D341Med (cell line): Measurements from ENCODE around the gene FBXL13.
"Not testable (repeated sequence)": the region's sequence is repeated elsewhere in the genome, so short reads cannot be mapped to it uniquely, and the experiment has no call there.

Experiments
- DNase-seq: peaks from one replicate; pipeline ENCODE4 v3.0.0; 2012; ENCODE audit warnings: low spot score

FBXL13 gene

DNA sequence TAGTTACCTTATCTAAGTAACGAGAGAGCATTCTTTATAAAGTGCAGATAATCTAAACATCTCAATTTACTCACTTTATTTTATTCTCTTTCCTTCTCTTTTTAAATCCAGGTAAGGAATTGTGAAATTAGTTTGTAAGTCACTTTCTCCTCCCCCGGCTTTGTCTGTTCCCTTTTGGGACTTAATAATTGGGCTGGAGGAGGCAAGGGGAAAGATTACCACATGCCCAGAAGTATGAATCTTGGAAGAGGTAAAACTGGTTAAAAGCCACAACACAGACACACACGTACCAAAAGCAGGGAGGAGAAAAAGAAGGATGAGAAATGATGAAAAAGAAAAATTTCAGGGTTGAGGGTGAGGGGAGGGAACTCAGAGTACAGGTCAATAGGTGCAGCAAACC lies 225.1 kb downstream of the FBXL13 start:
- no peak for DNase-seq

DNA sequence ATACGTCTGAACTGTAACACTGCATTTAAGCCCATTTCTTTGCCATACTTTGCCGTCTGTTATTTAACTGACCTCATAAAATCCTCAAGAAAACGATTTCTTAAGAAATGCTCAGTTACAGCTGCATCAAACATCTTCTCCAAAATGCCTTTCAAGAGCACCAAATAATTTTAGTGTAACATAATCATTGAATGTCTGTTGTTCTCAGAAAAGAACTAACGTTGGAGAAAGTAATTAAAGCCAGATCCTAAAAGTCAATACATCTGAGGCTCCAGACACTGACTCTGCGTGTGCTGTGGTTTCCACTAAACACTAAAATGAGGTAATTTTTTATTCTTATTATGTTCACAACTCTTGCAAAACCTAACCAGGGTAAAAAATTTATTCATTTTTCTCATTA lies 225.5 kb downstream of the FBXL13 start:
- no peak for DNase-seq

DNA sequence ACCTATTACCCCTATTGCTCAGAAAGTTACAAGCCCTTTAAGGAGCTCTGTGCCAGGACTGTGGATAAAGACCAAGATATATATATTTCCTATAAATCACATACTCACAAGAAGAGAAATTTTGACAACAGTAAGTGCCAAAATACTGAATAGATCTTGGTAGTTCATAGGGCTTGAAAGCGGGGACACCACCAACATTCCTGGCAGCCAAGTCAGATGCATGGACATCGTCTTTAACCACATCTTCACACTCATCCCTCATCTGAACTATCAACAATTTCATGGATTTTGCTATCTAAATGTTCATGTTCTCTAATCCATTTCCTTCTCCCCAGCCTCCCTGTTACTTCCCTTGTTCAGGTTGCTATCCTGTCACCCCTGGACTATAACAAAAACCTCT lies 229.2 kb downstream of the FBXL13 start:
- DNase-seq, result no peak

DNA sequence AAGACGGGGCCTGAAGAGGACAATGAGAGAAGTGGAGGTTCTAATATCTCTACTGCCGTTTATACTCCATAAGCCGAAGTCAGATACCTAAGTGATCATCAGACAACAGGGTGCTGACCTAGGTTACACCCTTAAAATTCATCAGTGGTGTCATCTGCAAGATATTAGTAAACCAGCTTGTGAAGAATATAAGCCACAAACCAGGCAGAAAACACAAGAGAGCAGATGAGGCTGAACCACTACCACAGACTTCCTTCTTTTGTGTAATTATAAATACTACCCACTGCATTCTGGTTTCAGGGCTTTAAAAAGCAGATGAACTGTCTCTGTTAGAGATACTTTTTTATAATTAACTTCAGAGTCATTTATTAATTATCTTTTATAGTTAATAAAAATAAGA lies 230.7 kb downstream of the FBXL13 start:
- no peak for DNase-seq

DNA sequence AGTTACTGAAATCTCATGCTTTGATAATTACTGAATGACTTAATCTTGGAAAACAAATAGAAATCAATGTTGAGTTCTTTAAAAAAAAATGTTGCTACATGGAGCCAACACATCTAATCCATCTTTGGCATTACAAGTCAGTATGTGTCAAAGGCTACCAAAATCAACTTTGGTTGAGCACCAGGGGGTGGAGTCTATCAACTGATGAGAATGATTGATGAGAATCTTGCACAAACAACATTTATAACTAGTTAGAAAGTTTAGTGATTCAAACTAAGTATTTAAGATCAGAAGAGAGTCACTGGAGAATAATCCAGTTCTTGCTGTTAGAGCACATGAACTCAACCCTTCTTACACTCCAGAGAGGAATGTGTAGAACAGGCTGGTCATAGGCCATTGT lies 232.3 kb downstream of the FBXL13 start:
- no peak for DNase-seq

DNA sequence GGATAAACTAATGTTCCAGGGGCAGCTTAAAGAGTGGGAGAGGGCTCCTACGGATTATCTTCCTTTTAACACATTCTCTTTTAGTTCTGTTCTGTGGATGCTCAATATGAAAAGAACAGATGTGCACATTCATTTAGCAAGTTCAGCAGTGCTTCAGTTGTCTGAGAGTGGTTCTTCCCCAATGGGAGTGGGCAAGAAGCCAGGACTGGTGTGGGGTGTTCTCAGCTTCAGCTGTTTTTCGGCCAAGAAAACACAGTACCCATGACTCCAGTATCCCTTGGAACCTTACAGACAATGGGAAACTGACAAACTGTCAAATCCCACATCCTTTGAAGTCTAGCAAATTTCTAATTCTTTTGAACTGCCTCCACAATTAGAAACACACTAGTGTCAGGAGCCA lies 233.3 kb downstream of the FBXL13 start:
- no peak for DNase-seq

DNA sequence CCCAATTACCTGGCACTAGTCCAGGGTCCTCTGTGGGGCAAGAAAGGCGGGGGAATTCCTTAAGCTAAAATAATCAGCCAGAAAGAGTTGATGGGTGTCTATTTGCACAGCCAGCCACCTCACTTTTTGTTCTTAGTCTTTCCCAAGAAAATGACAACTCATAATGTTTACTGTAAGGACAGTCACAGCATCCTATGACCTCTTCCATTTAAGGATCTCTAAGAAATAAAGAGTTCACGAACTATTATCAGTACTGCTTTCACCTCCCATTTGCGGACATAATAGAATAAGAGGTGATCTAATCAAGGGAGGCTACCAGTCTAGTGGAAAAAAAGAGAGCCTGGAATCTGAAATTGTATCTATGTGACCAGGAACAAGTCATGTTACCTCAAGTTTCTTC lies 234.2 kb downstream of the FBXL13 start:
- DNase-seq, result no peak

DNA sequence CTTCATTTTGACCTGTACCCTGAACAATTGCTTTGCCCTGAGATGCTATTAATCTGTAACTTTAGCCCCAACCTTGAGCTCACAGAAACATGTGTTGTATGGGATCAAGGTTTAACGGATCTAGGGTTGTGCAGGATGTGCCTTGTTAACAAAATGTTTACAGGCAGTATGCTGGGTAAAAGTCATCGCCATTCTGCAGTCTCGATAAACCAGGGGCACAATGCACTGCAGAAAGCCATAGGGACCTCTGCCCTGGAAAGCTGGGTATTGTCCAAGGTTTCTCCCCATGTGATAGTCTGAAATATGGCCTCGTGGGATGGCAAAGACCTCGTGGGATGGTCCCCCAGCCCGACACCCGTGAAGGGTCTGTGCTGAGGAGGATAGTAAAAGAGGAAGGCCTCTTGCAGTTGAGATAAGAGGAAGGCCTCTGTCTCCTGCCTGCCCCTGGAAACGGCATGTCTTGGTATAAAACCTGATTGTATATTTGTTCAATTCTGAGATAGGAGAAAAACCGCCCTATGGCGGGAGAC lies 236.0 kb downstream of the FBXL13 start:
- not testable (repeated sequence) for DNase-seq

DNA sequence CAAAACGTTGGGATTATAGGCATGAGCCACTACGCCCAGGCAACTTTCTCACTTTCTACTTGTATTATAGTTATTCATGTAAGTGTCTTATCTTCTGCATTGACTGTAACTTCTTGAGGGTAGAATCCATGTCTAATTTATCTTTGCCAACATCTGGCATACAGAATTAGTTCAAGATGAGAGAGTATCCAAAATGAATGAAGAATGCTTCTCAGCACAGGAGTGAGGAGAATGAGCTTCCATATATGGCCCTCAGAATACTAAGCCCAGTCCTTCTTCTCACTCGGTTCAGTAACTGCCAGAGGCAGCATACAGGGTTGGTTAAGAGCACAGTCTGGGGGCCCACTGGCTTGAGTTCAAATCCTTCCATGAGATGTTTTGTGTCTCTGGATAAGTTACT lies 236.8 kb downstream of the FBXL13 start:
- no peak for DNase-seq

DNA sequence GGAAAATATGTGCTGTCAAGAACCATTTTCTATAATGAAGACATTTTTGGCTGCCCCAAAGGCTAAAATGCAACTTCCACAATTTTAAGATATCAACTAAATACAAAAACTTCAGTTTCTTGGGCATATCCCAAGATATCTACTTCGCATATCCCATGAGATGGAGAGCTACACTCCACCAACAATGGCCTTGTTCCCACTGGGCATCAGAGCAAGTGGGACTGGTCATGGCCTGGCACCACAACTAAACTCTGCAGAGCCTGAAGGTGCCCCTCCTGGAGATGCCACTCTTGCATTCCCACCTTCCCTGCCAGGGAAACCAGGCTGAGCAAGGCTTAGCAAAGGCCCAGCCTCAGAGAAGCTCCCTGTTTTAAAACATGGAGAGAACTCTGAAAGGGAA lies 237.6 kb downstream of the FBXL13 start:
- no peak for DNase-seq

DNA sequence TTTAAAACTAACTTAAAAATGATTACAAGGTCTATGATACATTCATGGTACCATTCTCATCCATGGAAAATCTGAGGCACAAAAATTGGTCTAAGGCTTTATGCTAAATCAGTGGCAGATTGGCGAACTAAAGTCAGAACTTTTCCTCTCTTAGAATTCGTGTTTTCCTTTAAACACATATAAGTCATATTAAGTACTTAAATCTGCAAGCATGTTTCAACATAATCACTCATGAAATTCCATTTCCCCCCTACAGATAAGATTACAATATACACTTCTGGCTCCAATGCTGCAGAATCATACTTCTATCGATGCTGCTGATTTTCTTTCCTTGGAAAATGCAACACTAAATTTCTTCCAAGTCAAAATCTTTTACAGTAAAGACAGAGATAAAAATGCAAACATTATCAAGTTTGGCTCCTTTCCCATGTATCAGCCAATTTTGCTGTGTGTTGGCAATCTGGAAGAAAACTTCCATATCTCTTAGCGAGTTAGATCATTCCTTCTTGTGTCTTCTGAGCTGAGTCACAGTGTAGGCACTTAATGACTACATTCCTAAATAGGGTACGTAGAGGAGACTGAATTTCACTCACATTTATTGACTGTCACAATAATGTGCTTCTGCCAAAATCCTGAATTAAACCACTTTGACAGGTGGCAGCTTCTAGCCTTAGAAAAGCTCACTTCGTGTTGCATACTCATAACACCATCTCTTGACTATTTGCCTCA lies 238.2 kb downstream of the FBXL13 start:
- DNase-seq, result no peak

DNA sequence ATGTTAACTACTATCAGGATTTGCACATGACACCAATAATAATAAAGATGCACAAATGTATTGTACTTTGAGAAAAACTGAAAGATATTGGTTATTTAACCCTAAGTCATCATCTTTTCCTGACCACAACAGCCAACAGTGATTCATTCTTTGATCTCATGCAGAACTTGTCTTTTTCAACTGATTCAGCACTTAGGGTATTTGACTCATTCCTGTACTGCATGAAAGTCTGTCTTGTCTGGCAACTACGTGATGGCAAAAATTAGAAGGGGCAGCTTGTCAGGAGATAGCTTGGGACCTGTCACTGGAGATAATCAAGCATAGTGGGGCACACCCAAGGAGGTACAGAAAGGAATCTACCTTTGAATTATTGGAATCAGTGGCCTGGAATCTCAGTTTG lies 239.6 kb downstream of the FBXL13 start:
- DNase-seq, result no peak

DNA sequence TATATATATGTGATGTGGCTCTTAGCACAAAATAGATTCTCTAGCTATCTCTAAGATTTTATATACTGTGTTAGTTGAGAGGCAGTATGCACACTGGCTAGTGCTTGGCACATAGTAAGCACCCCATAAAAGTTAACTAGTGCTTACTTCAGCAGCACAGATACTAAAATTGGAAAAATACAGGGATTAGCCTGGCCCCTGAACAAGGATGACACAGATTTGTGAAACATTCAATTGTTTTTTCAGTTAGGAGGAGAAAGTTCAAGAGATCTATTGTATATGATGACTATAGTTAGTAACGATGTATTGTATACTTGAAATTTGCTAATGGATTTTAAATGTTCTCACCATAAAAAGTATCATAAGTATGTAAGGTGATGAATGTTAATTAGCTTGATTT lies 240.1 kb downstream of the FBXL13 start:
- no peak for DNase-seq

DNA sequence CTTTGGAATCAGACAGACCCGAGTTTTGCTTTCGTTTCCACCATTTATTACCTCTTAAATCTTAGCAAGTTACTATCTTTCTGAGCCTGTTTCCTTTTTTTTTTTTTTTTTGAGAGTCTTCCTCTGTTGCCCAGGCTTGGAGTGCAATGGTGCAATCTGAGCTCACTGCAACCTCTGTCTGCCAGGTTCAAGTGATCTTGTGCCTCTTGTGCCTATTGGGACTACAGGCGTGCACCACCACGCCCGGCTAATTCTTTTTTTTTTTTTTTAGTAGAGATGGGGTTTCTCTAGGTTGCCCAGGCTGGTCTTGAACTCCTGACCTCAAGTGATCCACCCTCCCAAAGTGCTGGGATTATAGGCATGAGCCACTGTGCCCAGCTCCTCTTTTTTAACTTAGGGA lies 241.3 kb downstream of the FBXL13 start:
- no peak for DNase-seq

DNA sequence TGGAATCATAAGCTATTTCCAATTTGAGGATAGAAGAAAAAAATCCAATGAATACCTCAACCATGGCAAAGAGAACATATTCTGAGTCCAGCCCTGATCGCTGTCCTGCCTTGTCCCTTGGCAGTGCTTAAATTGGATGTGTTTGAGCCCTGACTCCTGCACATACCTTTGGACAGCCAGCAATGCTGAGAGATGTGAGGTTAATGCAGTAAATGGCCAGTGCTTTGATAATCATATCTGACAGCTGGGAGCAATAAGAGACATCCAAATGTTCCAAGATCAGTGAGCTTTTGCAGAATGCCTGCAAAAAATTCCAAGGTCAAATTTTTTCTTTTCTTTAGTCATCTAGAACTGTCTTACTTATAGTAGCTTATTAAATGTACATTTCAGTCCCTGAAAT lies 241.9 kb downstream of the FBXL13 start:
- DNase-seq, result no peak

DNA sequence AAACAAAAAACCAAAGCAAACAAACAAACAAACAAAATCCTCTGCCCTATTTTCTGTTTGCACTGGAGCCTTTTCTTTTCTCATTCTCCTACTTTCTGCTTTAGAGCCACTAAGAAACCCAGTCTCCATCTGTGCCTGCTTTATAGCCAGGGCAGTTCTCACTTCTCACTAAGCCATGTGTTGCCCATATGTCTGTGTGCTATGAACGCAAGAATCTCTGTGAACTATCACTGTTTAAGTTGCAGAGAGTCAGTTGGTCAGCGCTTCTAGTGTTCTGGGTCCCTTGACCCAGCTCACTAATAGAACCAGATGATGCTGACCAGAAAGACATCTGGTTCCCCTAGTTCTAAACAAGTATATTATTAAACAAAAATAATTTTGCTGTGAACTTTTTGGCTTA lies 244.4 kb downstream of the FBXL13 start:
- DNase-seq, result no peak

DNA sequence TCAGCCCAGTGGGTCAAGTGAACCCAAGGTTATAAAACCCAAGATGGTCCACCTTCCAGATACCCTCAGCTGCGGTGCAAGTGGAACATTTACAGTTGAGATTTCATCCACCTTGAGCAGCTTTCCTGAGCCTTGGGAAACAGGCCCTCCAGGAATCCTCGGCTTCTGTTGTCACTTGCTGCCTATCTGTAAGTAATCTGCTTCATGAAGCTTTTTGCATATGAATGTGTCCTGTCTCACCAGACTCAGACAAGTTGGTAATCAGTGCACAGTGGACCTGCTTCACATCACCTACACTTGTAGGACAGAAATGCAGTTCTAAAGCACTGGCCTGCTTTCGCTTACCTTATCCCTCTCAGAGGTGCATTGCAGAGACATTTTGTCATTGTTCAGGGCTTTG lies 245.5 kb downstream of the FBXL13 start:
- no peak for DNase-seq

DNA sequence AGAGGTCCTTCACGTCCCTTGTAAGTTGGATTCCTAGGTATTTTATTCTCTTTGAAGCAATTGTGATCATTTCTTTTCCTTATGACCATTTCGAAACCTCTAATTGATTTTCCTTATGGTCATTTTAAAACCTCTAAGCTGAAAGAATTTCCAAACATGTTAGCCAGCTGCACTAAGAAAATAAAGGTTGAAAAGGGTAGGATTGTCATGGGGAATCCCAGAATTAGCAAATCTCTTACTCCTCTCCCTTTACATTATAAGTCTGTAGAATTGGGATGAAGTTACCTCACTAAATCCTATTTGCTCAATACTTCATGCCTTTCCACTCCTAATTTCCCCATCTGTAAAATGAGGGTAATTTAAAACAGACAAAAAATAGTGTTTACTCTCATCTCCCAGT lies 246.3 kb downstream of the FBXL13 start:
- DNase-seq, result no peak

DNA sequence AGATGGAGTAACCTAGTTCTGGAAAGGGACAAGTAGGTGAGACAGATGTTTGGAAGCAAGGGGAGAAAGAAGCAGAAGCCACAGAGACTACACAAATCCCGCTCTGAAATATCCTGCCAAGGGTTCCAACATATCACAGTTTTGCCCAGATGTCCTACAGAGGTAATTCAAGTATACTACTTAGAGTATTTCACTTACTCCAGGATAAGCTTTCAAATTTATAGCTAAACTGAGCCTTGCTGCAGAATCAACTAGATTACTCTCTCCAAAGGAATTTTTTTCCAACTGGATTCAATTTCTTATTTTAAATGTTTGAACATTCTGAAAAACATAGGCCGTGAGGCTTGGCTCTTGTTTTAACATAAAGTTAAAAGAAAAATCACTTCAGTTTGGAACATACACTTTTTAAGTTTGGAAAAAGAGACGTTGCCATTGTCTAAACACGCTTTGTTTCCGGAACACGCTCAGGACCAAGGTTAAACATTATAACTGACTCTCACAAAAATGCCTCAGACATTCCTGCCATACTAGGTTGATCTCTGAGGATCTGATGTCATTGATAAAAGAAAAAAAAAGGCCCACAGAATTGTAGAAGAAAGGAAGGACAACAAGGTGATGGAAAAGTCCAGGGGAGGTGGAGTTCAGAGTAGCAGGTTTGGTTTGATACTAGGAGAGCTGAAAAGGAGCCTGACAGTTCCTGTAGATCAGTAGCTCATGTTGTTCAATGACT lies 251.0 kb downstream of the FBXL13 start:
- DNase-seq, result no peak

DNA sequence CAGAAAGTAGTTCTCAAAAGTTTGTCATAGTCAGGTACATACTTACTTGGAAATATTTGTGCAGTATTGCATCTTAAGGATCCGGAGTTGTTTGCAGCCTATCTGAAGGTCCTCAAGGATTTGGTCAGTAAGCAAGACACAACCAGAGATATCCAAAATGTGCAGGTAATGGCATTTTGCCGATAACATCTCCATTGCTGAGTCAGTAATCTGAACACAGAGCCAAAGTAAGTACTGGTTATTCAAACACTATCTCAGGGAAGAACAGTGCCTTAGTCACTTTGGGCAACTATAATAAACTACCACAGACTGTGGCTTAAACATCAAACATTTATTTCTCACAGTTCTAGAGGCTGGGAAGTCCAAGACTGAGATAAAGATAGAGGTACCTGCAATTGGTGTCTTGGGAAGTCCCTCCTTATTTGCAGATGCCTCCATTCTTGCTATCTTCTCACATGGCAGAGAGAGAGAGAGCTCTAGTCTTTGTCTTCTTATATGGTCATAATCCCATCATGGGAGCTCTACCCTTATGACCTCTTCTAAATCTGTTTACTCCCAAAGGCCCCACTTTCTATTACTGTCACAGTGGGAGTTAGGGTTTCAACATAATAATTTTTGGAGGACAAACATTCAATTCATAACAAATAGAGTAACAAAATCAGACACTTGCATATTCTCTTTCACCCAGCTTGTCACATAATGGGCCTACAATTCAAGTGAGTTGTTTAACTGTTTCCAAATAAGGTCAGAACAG lies 252.4 kb downstream of the FBXL13 start:
- no peak for DNase-seq

DNA sequence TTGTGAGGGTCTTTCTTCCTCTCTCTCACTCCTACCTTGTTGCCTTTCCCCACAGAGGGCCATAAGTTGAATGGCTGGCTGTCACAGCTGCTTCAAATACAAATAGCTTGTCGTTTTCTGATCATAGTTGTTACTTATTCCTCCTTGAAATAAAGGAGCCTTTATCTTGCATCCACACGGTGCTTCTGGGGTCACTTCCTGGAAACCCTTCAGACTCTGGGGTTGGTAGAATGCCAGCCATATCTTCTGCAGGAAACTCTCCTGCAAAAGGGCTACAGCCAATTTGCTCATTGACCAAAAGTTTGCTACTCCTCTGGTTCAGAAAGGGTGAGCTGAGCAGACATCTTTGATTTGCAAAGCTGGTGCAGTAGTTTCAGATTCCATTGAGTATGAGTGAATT lies 255.4 kb downstream of the FBXL13 start:
- DNase-seq, result no peak

DNA sequence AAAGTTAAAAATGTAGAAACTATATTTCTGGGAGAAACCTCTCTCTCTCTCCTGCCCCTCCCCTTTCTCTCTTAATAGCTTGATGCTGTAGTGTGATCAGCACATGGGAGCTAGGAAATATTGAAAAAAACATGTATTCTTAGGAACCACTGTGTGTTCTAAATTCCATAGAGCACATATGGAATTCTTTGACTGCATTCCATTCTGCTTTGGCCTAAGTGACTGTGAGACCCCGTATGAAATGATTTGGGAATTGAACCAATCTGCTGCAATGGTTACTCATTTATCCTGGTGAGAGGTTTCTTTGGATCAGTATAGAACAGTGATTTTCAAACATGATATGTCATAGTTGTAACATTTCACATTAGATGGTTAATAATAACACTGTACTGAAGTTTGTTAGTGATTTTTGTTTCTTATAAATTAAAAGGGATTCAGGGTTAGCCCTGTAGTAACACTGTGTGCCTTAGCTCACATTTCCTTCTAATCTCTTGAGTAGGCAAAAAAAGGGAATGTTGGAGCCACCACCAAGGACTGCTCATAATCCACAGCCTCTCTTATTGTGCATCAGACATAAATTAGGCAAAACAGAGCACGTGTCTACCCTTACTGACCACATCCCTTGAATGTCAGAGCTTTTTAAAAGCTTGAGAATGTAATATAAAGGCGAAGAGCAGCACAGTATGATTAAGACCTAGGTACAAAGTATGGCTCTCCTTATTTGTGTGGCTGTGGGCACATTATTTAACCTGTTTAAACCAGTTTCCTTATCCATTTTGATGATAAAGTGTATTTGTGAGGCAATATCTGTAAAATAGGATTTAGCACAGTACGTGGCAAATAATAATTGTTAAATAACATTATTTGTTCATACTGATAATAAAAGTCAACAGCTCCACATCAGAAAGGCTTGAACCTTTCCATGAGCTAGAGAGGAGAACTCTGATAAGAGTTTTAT lies 256.7 kb downstream of the FBXL13 start:
- no peak for DNase-seq
